GM06990 (cell line): ENCODE results near the gene ELP4.

ENCODE experiments used
- DNase-seq: peaks from one replicate; pipeline ENCODE4 v3.0.0-alpha.2; 2011; ENCODE audit not compliant: insufficient read length; ENCODE audit errors: extremely low read depth
- H3K27me3 ChIP-seq: replicated peaks from 2 replicates; pipeline ENCODE4 v1.6.0; 2011; ENCODE audit warnings: low read length; ENCODE audit not compliant: control insufficient read depth, insufficient read depth
- H3K36me3 ChIP-seq: 2 replicates; pipeline ENCODE4 v1.5.1; 2011; ENCODE audit warnings: low read length; ENCODE audit not compliant: control insufficient read depth, insufficient read depth
- H3K4me3 ChIP-seq: replicated peaks from 2 replicates; pipeline ENCODE4 v1.5.1; 2011; ENCODE audit warnings: low read depth, mild to moderate bottlenecking, control low read depth, low read length
- TF ChIP-seq, protein P1 (sequence below): IDR thresholded peaks from 2 replicates; pipeline ENCODE4 v1.5.1; 2011; ENCODE audit warnings: low read length, control low read depth, mild to moderate bottlenecking, inconsistent platforms; ENCODE audit not compliant: insufficient read depth, poor library complexity, severe bottlenecking

ELP4 gene

DNA sequence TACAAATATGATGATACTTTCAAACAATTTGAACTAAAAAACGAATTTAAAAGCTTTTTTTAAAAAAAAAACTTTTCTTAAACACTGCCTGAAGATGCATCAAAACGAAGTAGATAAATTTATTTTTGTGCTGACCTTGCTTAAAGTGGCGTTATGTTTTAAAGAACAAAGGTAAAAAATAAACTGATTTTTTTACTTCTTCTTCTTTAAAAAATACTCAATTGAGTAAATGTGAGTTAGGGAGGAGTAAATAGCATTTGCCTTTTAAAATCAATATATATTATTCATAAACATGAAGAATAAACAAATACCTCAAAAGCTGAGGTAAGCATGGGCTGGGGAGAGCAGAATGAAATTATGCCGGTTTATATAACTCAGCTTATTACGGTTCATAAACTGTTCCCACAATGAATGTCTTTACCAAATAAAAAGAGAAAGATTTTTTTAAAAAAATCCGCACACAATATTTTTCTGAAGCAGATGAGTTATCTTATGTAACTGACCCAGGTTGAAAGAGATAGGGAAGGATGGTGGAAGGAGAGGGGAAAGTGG lies 292.5 kb downstream of the ELP4 start:
- Histone ChIP-seq H3K36me3 (no peaks in the 10 kb centered on the region), H3K27me3 (peaks cover 11% of the 10 kb centered on the region), H3K4me3 (no peak overlapping the region)
- no peak for DNase-seq
- TF ChIP-seq, protein P1, sequence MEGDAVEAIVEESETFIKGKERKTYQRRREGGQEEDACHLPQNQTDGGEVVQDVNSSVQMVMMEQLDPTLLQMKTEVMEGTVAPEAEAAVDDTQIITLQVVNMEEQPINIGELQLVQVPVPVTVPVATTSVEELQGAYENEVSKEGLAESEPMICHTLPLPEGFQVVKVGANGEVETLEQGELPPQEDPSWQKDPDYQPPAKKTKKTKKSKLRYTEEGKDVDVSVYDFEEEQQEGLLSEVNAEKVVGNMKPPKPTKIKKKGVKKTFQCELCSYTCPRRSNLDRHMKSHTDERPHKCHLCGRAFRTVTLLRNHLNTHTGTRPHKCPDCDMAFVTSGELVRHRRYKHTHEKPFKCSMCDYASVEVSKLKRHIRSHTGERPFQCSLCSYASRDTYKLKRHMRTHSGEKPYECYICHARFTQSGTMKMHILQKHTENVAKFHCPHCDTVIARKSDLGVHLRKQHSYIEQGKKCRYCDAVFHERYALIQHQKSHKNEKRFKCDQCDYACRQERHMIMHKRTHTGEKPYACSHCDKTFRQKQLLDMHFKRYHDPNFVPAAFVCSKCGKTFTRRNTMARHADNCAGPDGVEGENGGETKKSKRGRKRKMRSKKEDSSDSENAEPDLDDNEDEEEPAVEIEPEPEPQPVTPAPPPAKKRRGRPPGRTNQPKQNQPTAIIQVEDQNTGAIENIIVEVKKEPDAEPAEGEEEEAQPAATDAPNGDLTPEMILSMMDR, result no peak

DNA sequence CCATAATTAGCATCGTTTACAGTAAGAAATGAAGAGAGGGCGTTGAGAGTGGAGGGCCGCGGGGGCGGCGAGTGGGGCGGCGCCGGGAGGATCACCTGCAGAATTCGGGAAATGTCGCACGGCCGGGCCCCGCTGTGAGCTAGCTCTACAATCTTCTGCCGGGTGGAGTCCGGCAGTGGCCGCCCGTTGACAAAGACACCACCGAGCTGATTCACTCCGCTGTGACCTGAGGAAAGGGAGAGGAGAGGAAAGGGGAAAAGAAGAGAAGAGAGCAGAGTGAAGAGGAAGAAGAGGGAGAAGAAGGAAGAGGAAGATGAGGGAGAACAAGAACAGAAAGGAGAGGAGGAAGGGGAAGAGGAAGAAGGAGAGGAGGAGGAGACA lies 293.0 kb downstream of the ELP4 start:
- Histone ChIP-seq H3K27me3 (peaks cover 13% of the 10 kb centered on the region), H3K4me3 (no peak overlapping the region), H3K36me3 (no peaks in the 10 kb centered on the region)
- no peak for DNase-seq
- TF ChIP-seq, protein P1, result no peak

DNA sequence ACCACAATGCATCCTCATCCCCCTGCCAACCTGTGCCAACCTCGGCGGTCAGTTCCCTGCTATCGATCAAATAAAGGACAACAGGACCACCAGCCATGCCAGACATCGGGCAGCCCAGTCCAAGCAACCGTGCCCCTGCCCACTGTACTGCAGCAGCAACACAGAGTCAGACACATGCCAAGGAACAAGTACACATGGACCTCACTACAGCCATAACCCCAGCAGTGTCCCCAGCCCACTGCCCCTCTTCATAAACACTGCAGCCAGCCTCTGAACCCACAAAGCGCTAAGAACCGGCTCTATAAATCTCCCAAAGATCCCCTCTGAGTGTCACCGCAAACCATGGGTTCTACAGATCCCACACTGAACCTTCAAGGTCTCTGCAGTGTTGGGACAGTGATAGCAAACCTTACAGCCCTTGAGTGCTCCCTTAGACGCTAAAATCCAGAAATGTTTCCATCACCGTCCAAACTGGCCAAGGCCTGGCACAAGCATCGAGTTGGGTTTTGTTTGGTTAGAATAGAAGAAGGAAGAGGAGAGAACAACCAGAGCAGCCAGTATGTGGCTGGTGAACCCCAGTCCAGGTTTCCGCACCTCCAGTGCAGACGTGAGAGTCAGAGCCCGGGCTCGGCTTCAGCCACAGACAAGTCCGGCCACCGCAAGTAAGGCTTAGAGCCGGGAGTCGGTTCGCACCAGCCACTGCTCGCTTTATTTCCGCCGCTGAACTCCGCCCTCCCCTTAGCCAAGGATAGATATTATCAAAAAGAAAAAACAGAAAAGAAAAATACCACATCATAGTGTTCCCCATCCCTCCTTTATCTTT lies 293.6 kb downstream of the ELP4 start:
- Histone ChIP-seq H3K4me3 (no peak overlapping the region), H3K27me3 (peaks cover 13% of the 10 kb centered on the region)

DNA sequence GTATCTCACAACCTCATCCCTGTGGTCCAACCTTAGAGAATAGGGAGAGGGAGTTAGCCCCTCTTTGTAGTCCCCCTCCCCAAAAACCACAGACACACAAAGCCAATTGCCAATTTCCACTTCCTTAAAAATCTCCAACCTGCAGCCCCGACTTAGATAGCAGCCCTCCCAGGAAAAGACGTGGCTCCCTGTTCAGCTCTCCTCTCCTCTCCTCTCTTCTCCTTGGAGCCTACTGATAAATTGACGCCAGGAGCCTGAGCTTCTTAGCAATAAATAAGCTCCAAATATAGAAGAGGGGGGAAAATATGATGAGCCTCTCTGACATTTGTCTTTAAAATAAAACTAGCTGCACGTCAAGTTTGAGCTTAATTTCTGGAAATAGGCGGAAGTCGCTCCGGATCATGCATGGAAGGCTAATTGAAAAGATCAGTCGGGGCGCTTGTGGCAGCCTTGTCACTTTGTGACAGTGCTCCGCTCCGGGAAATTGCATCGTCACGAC lies 294.3 kb downstream of the ELP4 start:
- peaks cover 15% of the 10 kb centered on the region for H3K27me3 ChIP-seq
- H3K36me3 ChIP-seq, result no peaks in the 10 kb centered on the region
- TF ChIP-seq, protein P1, result no peak
- DNase-seq, result no peak
- H3K4me3 ChIP-seq, result no peak overlapping the region

More for the DNA sequence above, 293.6 kb downstream of the ELP4 start:
- no peak for DNase-seq
- TF ChIP-seq, protein P1, result no peak
- H3K36me3 ChIP-seq, result no peaks in the 10 kb centered on the region

DNA sequence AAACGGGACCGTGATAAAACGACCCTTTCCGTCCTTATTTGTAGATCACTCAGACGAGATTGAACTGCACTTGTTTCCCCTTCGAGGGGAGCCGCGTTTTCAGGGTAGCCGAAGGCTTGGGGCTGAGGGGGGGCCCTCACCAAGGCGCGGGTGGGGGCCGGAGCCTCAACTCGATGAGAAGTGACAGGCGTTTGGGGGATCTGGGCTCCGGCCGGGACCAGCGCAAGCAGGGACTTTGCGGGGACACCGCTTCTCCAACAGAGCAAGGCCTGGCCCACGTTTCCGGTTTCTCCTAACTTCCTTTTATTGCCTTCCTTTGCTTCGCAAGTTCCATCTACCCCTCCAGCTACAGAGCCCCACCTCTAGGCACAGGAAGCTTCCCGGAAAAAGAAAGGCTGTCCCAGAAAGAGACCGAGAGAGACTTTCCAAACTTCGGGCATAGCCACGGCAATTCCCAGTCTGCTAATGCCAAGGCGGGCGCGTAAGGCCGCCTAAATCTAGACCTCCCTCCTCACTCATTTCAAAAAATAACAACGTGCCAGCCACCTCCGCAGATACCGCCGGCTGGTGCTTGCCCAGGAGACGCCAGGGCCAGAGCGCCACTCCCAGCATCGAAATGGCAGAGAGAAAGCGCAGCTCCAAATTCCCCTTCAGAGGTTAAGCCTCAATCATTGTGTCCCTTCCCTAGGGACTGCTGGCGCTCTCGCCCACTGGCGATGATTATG lies 294.9 kb downstream of the ELP4 start:
- no peak for DNase-seq
- no peaks in the 10 kb centered on the region for H3K36me3 ChIP-seq
- TF ChIP-seq, protein P1, result no peak
- no peak overlapping the region for H3K4me3 ChIP-seq
- peaks cover 15% of the 10 kb centered on the region for H3K27me3 ChIP-seq
